SIG-M5 treated with dmso at 0.1 percent for 504 hours (cell line): ENCODE data around the gene NTNG2.

Experiments
- DNase-seq: peaks from one replicate; lab custom pipeline; 2025; ENCODE audit not compliant: unreplicated experiment; lab: John Stamatoyannopoulos, UW

The NTNG2 gene

DNA sequence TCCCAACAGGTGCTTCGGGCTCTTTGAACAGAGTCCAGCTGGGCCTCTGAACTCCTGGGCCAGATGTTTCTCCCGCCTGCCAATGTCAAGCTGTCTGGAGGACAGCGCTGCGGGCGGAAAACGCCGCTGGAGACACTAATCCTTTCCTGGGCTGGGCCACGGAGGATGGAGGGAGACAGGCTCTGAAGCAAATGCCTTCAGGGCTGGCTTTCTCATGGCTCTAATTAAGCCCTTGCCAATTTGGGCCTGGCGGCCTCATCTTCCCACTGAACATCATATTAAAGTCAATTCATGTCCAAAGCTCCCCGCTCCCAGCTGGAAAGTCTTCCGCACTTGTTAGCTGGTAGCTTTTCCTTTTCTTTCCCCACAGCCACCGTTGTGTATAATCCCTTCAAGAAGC is 72.7 kb downstream of the NTNG2 start:
- DNase-seq: no peak

- DNase-seq: no peak
These were observed 73.3 kb downstream of the NTNG2 start for GRCh38 chr9:132235125-132235524.

GRCh38 chr9:132235894-132236661 is 74.2 kb downstream of the NTNG2 start:
- DNase-seq: peak; percentile 45

GRCh38 chr9:132236662-132237311 is 74.9 kb downstream of the NTNG2 start:
- no peak for DNase-seq

DNA sequence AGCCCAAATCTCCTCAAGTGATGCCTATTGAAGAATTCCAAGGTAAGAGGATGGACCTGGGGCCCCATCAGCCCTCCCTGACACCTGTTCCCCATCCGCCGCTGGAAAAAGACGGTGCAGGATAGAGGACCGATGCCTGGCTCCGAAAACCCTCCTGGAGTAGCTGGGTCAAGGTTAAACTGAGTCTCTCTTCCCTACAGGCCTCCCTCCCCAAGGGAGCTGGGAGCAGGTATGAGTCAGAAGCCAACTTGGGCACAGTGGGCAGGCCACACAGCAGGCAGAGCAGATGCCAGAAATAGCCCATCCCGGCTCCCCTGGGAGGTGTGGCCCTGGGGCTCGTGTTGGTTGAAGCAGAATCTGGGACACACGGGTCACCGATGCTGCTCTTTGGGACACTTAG is 75.6 kb downstream of the NTNG2 start:
- DNase-seq: no peak

DNA sequence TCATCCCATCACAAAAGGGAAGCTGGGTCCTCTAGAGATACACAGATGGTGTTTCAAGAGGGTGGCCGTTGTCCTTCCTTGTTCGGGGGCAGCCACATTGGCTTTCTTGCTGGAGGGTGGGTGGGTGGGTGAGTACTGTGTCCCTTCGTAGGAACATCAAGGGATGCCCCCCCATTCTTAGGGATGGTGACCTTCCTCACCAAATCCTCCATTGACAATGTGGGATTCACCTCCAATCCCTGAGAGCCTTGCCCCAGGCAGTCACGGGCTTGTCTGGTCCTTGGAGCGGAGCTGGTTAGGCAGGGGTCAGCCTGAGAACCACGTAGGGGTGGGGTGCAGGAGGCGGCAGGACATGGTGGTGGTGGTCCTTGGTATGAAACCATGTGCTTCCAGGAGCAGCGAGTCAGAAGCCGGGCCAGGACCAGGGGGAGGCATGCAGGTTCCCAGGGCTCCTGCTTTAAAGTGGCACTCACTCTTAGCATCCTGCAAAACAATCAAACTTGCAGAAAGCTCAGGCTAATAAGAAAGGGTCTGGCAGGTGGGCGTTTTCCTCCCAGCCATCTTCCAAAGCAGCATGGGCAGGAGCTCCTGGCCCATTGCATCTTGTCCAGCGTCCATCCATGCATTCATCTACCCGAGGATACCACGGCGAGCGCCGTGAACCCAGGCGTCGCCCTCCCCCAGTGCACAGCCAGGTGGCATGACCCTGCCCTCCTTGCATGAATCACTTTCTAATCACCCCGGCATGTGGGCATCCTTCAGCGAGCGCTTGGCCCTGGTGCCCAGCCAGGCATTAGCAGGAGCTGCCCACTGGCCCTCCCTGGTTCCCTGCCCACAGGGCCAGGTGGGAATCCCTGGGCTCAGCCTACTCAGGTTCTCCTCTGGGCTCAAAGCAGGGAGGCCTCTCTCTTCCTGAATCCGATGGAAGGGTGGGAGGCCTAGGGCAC is 76.4 kb downstream of the NTNG2 start:
- DNase-seq: no peak

- DNase-seq: no peak
These were observed 77.1 kb downstream of the NTNG2 start for GRCh38 chr9:132238992-132239391.

DNA sequence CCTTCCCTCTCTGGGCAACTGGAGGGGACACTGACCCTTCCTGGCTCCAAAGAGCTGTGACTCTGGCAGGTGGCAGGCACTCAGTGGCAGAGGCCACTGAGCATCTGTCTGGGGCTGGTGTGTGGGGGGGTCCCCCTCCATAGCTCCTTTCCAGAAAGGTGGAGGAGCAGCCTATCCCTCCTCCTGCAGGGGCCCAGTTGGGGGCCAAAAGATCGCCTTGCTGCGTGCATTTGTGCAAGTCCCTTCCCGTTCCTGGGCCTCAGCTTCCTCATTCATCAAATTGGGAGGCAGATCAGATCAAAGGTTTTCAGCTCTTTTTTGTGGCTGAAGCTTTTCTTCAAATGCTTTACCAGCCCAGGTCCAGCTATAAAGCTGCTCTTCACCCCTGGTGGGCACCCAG is 77.7 kb downstream of the NTNG2 start:
- peak; percentile 11 for DNase-seq

- no peak for DNase-seq
These were observed 78.4 kb downstream of the NTNG2 start for GRCh38 chr9:132239999-132240840.

- peak; percentile 93 for DNase-seq
These were observed 79.1 kb downstream of the NTNG2 start for GRCh38 chr9:132240841-132241482.

- no peak for DNase-seq
These were observed 79.6 kb downstream of the NTNG2 start for GRCh38 chr9:132241483-132241839.

- peak; percentile 44 for DNase-seq
These were observed 80.2 kb downstream of the NTNG2 start for GRCh38 chr9:132241840-132242620.

GRCh38 chr9:132242621-132243155 is 80.8 kb downstream of the NTNG2 start:
- no peak for DNase-seq

DNA sequence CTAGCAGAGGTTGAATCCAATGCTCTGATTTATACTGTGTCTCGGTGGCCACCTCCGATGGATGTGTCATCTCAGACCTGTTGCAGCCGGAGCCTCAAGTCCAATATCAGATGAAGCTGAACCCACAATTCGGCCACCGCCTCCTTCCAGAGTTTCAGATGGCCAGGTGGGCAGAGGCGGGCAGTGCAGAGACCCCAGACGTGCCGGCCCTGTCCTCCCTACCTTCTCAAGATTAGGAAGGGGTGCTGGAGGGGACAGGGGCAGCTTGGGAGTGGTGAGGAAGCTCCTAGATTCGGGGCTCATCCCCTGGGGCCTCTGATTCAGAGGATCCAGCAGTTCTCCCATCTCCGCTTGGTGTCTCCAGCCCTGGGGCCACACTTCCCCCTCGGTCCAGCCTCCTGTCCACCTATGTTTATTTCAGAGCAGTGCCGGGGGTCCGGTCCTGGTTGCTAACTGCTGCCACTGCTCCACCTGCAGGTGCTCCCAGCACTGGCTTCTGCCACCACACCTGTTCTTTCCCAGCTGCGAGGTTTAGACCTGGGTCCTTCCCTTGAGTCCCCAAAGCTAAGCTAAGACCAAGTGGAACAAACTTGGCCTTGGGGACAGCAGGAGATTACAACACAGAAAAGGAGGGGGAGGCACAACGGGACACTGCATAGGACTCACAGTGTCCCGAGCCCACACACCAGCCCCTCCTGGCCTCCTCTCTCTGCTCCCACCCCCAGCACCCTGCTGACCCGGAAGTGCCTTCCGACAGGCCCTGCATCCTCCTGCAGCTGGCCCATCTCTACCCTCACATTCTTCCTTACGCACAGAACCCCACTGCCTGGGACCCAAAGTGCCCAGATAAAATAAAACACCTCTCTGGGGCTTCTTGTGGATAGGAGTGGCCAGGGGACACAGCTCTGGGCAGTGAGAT is 81.6 kb downstream of the NTNG2 start:
- no peak for DNase-seq

GRCh38 chr9:132244582-132245455 is 83.0 kb downstream of the NTNG2 start:
- DNase-seq: no peak

DNA sequence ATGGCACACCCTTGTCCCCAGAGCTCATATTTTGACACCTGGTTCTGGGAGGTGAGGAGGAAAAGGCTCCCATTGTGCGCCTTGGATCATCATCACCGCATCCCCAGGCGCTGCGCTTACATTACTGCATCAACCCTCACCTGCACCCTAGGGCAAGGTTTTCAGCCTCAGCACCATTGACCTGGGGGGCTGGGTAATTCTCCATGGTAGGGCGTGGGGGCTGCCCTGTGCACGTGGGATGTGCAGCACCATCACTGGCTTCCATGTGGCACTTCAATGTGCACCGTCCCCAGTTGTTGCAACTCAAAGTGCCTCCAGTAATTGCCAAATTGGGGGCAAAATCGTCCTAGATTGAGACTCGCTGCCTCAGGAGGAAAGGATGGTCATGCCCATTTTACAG is 83.6 kb downstream of the NTNG2 start:
- DNase-seq: no peak

- DNase-seq: no peak
These were observed 86.1 kb downstream of the NTNG2 start for GRCh38 chr9:132247942-132248341.
